Neural progenitor cell (in vitro differentiated cells): Measurements from ENCODE around the gene CHRD. TPM values are rescaled to one million over a fixed set of nuclear protein-coding genes. Genes with fewer than 3 reads are reported as not detected.

Experiments used
- DNase-seq: peaks from one replicate; pipeline ENCODE4 v3.0.0-alpha.2; 2016; ENCODE audit warnings: low spot score
- H2AFZ ChIP-seq: fragments of 200-600 bp; sonication (generic); replicated peaks from 2 replicates; pipeline ENCODE4 v1.6.1; 2016; ENCODE audit warnings: antibody characterized with exemption
- H3F3A ChIP-seq: fragments of 200-600 bp; sonication (generic); 2 replicates; pipeline ENCODE4 v1.6.1; 2016; ENCODE audit warnings: antibody characterized with exemption, low read depth
- H3K27ac ChIP-seq: fragments of 200-600 bp; sonication (generic); 2 replicates; pipeline ENCODE4 v1.5.1; 2016; ENCODE audit warnings: mild to moderate bottlenecking
- H3K27me3 ChIP-seq: fragments of 200-600 bp; sonication (generic); 2 replicates; pipeline ENCODE4 v1.6.1; 2016; ENCODE audit warnings: mild to moderate bottlenecking, moderate library complexity
- H3K36me3 ChIP-seq: fragments of 200-600 bp; sonication (generic); 2 replicates; pipeline ENCODE4 v1.5.1; 2016
- H3K4me1 ChIP-seq: fragments of 200-600 bp; sonication (generic); 2 replicates; pipeline ENCODE4 v1.6.1; 2016; ENCODE audit warnings: mixed run types
- H3K4me2 ChIP-seq: fragments of 200-600 bp; sonication (generic); 2 replicates; pipeline ENCODE4 v1.6.1; 2016
- H3K4me3 ChIP-seq: fragments of 200-600 bp; sonication (generic); 2 replicates; pipeline ENCODE4 v1.5.1; 2016
- H3K79me2 ChIP-seq: fragments of 200-600 bp; sonication (generic); 2 replicates; pipeline ENCODE4 v1.6.1; 2016; ENCODE audit warnings: low read depth
- H3K9ac ChIP-seq: fragments of 200-600 bp; sonication (generic); 2 replicates; pipeline ENCODE4 v1.6.1; 2016
- H3K9me3 ChIP-seq: fragments of 200-600 bp; sonication (generic); 2 replicates; pipeline ENCODE4 v1.5.1; 2016; ENCODE audit warnings: low read depth
- H4K20me1 ChIP-seq: fragments of 200-600 bp; sonication (generic); 2 replicates; pipeline ENCODE4 v1.6.1; 2016; ENCODE audit warnings: low read depth
- H3K27ac Mint-ChIP-seq: 3 replicates; pipeline ENCODE4 v1.8.0; 2021; ENCODE audit warnings: mixed read lengths
- H3K27me3 Mint-ChIP-seq: 2 replicates; pipeline ENCODE4 v1.8.0; 2022; ENCODE audit warnings: low read depth, mild to moderate bottlenecking, inconsistent platforms, moderate library complexity, mixed read lengths; ENCODE audit not compliant: insufficient read depth
- H3K36me3 Mint-ChIP-seq: 3 replicates; pipeline ENCODE4 v1.8.0; 2021; ENCODE audit warnings: mixed read lengths
- H3K4me1 Mint-ChIP-seq: 3 replicates; pipeline ENCODE4 v1.8.0; 2021; ENCODE audit warnings: mixed read lengths
- H3K4me3 Mint-ChIP-seq: 3 replicates; pipeline ENCODE4 v1.8.0; 2021; ENCODE audit warnings: mild to moderate bottlenecking, moderate library complexity, mixed read lengths
- H3K9me3 Mint-ChIP-seq: 3 replicates; pipeline ENCODE4 v1.8.0; 2020; ENCODE audit warnings: mixed read lengths
- CTCF ChIP-seq: fragments of 200-600 bp; sonication (generic); IDR thresholded peaks from 2 replicates; pipeline ENCODE4 v1.5.1; 2017; ENCODE audit warnings: antibody characterized with exemption, mild to moderate bottlenecking
- EZH2 ChIP-seq: fragments of 200-600 bp; sonication (generic); IDR thresholded peaks from 2 replicates; pipeline ENCODE4 v1.6.1; 2017; ENCODE audit warnings: antibody characterized with exemption, mild to moderate bottlenecking, moderate library complexity
- EZH2phosphoT487 ChIP-seq: fragments of 200-600 bp; sonication (generic); IDR thresholded peaks from 2 replicates; pipeline ENCODE4 v1.6.1; 2017; ENCODE audit warnings: antibody characterized with exemption
- total RNA-seq: library from RNA; depleted of rRNA; stranded (reverse); fragments of >200 nt; gene quantifications from 2 replicates; pipeline ENCODE4 v1.2.3, GENCODE V29; 2015; ENCODE audit warnings: low replicate concordance

CHRD gene
- total RNA-seq, 1 donor from 2014 or later, result 2.3 TPM

GRCh38 chr3:184384856-184385422, 5.1 kb downstream of the CHRD start:
- no peaks in the 10 kb centered on the region for H3K36me3 Mint-ChIP-seq
- H2AFZ ChIP-seq, result no peak overlapping the region
- H3K27ac ChIP-seq, result no peak overlapping the region
- no peak overlapping the region for H3K9ac ChIP-seq
- no peak overlapping the region for H3K4me3 Mint-ChIP-seq
- no peak overlapping the region for H3K27ac Mint-ChIP-seq
- TF ChIP-seq CTCF (no peak), EZH2 (no peak), EZH2phosphoT487 (no peak)
- DNase-seq, result no peak
- peaks cover 6% of the 10 kb centered on the region for H3K4me1 Mint-ChIP-seq
- H3K27me3 Mint-ChIP-seq, result peaks cover 25% of the 10 kb centered on the region
- peaks cover 20% of the 10 kb centered on the region for H3F3A ChIP-seq
- H3K4me3 ChIP-seq, result no peak overlapping the region
- H3K27me3 ChIP-seq, result peaks cover 34% of the 10 kb centered on the region
- H3K9me3 ChIP-seq, result no peaks in the 10 kb centered on the region
- no peaks in the 10 kb centered on the region for H3K79me2 ChIP-seq
- no peak overlapping the region for H3K4me2 ChIP-seq
- H3K36me3 ChIP-seq, result no peaks in the 10 kb centered on the region
- H3K4me1 ChIP-seq, result peaks cover 11% of the 10 kb centered on the region
- H4K20me1 ChIP-seq, result peaks cover 8% of the 10 kb centered on the region
- peaks cover 3% of the 10 kb centered on the region for H3K9me3 Mint-ChIP-seq

GRCh38 chr3:184386047-184386806, 6.4 kb downstream of the CHRD start:
- H3K9me3 Mint-ChIP-seq, result peaks cover 3% of the 10 kb centered on the region
- H3K79me2 ChIP-seq, result no peaks in the 10 kb centered on the region
- no peak overlapping the region for H3K9ac ChIP-seq
- peaks cover 13% of the 10 kb centered on the region for H3F3A ChIP-seq
- no peaks in the 10 kb centered on the region for H3K36me3 Mint-ChIP-seq
- H3K27ac Mint-ChIP-seq, result no peak overlapping the region
- H3K27me3 ChIP-seq, result peaks cover 22% of the 10 kb centered on the region
- H3K9me3 ChIP-seq, result no peaks in the 10 kb centered on the region
- no peaks in the 10 kb centered on the region for H3K36me3 ChIP-seq
- H3K4me3 ChIP-seq, result no peak overlapping the region
- no peak overlapping the region for H2AFZ ChIP-seq
- TF ChIP-seq CTCF, result no peak
- TF ChIP-seq EZH2, result no peak
- TF ChIP-seq EZH2phosphoT487, result no peak
- H4K20me1 ChIP-seq, result peaks cover 1% of the 10 kb centered on the region
- DNase-seq, result no peak
- peaks cover 5% of the 10 kb centered on the region for H3K4me1 ChIP-seq
- no peak overlapping the region for H3K4me2 ChIP-seq
- H3K4me3 Mint-ChIP-seq, result no peak overlapping the region
- H3K27me3 Mint-ChIP-seq, result peaks cover 30% of the 10 kb centered on the region
- no peak overlapping the region for H3K27ac ChIP-seq
- peaks cover 2% of the 10 kb centered on the region for H3K4me1 Mint-ChIP-seq

- H3K9me3 Mint-ChIP-seq, result peaks cover 3% of the 10 kb centered on the region
- H2AFZ ChIP-seq, result no peak overlapping the region
- no peak overlapping the region for H3K27ac ChIP-seq
- peaks cover 12% of the 10 kb centered on the region for H3K27me3 ChIP-seq
- no peaks in the 10 kb centered on the region for H3K36me3 Mint-ChIP-seq
- H3K27me3 Mint-ChIP-seq, result peaks cover 33% of the 10 kb centered on the region
- H3K4me1 Mint-ChIP-seq, result peaks cover 2% of the 10 kb centered on the region
- H3K4me3 Mint-ChIP-seq, result no peak overlapping the region
- peaks cover 4% of the 10 kb centered on the region for H3F3A ChIP-seq
- H3K9ac ChIP-seq, result no peak overlapping the region
- H4K20me1 ChIP-seq, result no peaks in the 10 kb centered on the region
- H3K4me2 ChIP-seq, result no peak overlapping the region
- no peaks in the 10 kb centered on the region for H3K36me3 ChIP-seq
- no peak for TF ChIP-seq EZH2
- no peak for TF ChIP-seq EZH2phosphoT487
- TF ChIP-seq CTCF, result no peak
- H3K27ac Mint-ChIP-seq, result peak overlapping the region; percentile 25
- no peaks in the 10 kb centered on the region for H3K9me3 ChIP-seq
- no peaks in the 10 kb centered on the region for H3K79me2 ChIP-seq
- DNase-seq, result no peak
- no peak overlapping the region for H3K4me3 ChIP-seq
- H3K4me1 ChIP-seq, result no peaks in the 10 kb centered on the region
These were observed 7.4 kb downstream of the CHRD start for GRCh38 chr3:184387174-184387714.
